T-helper 22 cell (primary cell): Measurements from ENCODE around the gene TAS2R10.
"Not testable (repeated sequence)": the region's sequence is repeated elsewhere in the genome, so short reads cannot be mapped to it uniquely, and the experiment has no call there.

Experiments used
- DNase-seq: peaks from one replicate; pipeline ENCODE4 v3.0.0-alpha.2; 2020; ENCODE audit warnings: low read depth

TAS2R10 gene

GRCh38 chr12:10826258-10826657 is at the start of gene TAS2R10:
TAS2R10 (minus strand) TSS chr12:10826358; CDS start chr12:10826269, 89 bp downstream.
- DNase-seq: no peak

GRCh38 chr12:10873378-10873777 is 47.2 kb upstream of the TAS2R10 start:
- no peak for DNase-seq

GRCh38 chr12:10867381-10867780 is 41.2 kb upstream of the TAS2R10 start:
- no peak for DNase-seq

- DNase-seq: no peak
Measured at GRCh38 chr12:10863512-10864218, 37.5 kb upstream of the TAS2R10 start.

- DNase-seq: no peak
Measured at GRCh38 chr12:10861366-10861765, 35.2 kb upstream of the TAS2R10 start.

GRCh38 chr12:10855807-10856206 is 29.6 kb upstream of the TAS2R10 start:
- DNase-seq: no peak

GRCh38 chr12:10853776-10854175 is 27.6 kb upstream of the TAS2R10 start:
- DNase-seq: no peak

- no peak for DNase-seq
Measured at GRCh38 chr12:10851243-10851858, 25.2 kb upstream of the TAS2R10 start.

- no peak for DNase-seq
Measured at GRCh38 chr12:10849425-10849878, 23.3 kb upstream of the TAS2R10 start, which contains the start of gene PRR4. PRR4 (minus strand) TSS chr12:10849475; CDS start chr12:10849437, 38 bp downstream.

- DNase-seq: no peak
Measured at GRCh38 chr12:10847744-10848143, 21.6 kb upstream of the TAS2R10 start.

GRCh38 chr12:10842862-10843261 is 16.7 kb upstream of the TAS2R10 start:
- DNase-seq: no peak

GRCh38 chr12:10838461-10838860 is 12.3 kb upstream of the TAS2R10 start:
- DNase-seq: no peak

GRCh38 chr12:10829994-10830393 is 3.8 kb upstream of the TAS2R10 start:
- DNase-seq: no peak

GRCh38 chr12:10824957-10825356 is 1.2 kb downstream of the TAS2R10 start:
- no peak for DNase-seq

- no peak for DNase-seq
Measured at GRCh38 chr12:10811883-10812536, 14.1 kb downstream of the TAS2R10 start.

- no peak for DNase-seq
Measured at GRCh38 chr12:10810068-10810467, 16.1 kb downstream of the TAS2R10 start, which contains the start of gene TAS2R9. TAS2R9 (minus strand) TSS chr12:10810168; CDS start chr12:10810075, 93 bp downstream.

- DNase-seq: no peak
Measured at GRCh38 chr12:10807186-10807585, 19.0 kb downstream of the TAS2R10 start, which contains the start of gene TAS2R8. TAS2R8 (minus strand) TSS chr12:10807286; CDS start chr12:10806980, 306 bp downstream.

- DNase-seq: no peak
Measured at GRCh38 chr12:10802587-10802986, 23.6 kb downstream of the TAS2R10 start, which contains the start of gene TAS2R7. TAS2R7 (minus strand) TSS chr12:10802627; CDS start chr12:10802570, 57 bp downstream.

- no peak for DNase-seq
Measured at GRCh38 chr12:10801741-10802140, 24.4 kb downstream of the TAS2R10 start.

- no peak for DNase-seq
Measured at GRCh38 chr12:10794222-10794621, 31.9 kb downstream of the TAS2R10 start.

- DNase-seq: not testable (repeated sequence)
Measured at GRCh38 chr12:10791769-10792168, 34.4 kb downstream of the TAS2R10 start.

- no peak for DNase-seq
Measured at GRCh38 chr12:10783252-10783651, 42.9 kb downstream of the TAS2R10 start.

GRCh38 chr12:10779103-10779502 is 47.1 kb downstream of the TAS2R10 start:
- DNase-seq: no peak
